ENCODE measurements around the gene PADI3. TPM values are rescaled to one million over a fixed set of nuclear protein-coding genes. Genes with fewer than 3 reads are reported as not detected.

The PADI3 gene
- total and polyA plus RNA-seq, 9 of the 15 experiments (the other 6 are each of a cell fraction or from before 2014, with no cell fraction given): not detected

DNA sequence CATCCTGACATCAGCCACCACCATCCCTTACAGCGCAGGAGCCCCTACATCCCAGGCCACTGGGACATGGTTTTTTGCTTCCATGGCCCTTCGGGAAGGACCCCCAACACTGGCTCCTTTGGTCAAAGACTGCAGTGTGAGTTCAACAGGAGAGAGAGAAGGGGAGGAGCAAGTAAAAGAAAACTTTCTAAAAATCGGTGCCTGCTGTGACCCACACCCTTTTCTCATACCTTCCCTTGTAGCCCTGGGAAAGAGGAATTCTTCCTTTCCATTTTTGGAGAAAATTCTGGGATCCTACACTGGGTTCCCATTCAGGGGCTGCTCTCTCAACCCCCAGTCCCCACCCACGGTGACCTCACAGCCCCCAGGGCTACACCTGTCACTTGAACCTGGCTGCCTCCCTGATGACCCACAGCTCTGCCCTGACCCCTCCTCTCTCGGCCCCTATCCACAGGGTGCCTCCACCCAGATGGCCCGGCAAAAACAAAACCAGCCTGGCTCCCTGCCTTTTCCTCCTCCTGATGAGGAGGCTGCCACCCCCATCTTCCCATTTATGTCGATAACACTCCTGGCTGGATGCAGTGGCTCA lies 66.7 kb downstream of the PADI3 start:
- Histone ChIP-seq H3K9me1 (ENCODE audit: control insufficient read depth, insufficient read depth, low read length) (no peaks in the 10 kb centered on the region), H3K79me2 (ENCODE audit: control insufficient read depth, insufficient read depth, low read length) (no peaks in the 10 kb centered on the region), H4K20me1 (replicated peaks; ENCODE audit: control insufficient read depth, insufficient read depth, low read length) (peaks cover 11% of the 10 kb centered on the region; the same call in 1 of the 2 replicates), H2AFZ (ENCODE audit: low read depth, low read length) (no peak overlapping the region), H3K4me1 (replicated peaks in 1 of 2; ENCODE audit: control insufficient read depth in 2 of 2, insufficient read depth in 2 of 2, low read length in 2 of 2) (no peaks in the 10 kb centered on the region), H3K27ac (ENCODE audit: extremely low read depth, low read depth, low read length) (no peak overlapping the region), H3K4me3 (no peak overlapping the region), H3K9ac (ENCODE audit: insufficient read depth in 1 of 2, low read depth in 2 of 2, low read length in 2 of 2) (no peak overlapping the region), H3K27me3 (ENCODE audit: control insufficient read depth in 2 of 2, insufficient read depth in 2 of 2, low read length in 2 of 2) (peaks cover 27 to 62% of the 10 kb centered on the region in 2 experiments; a peak in 4 of 5 replicates), H3K4me2 (ENCODE audit: insufficient read depth, low read length) (no peak overlapping the region), H3K36me3 (ENCODE audit: control insufficient read depth, insufficient read depth, low read length) (no peaks in the 10 kb centered on the region), H3K9me3 (replicated peaks; ENCODE audit: control insufficient read depth, insufficient read depth, low read depth, low read length) (no peaks in the 10 kb centered on the region)
- intact Hi-C loops (cut with micrococcal nuclease) (no loop called here), in situ Hi-C loops (cut with MboI) (no loop called here)
- DNase-seq (ENCODE audit: extremely low read depth in 1 of 4, low spot score in 3 of 4): no peak
- FAIRE-seq: no peak
- CTCF ChIA-PET (ENCODE audit: low intra/inter-chr PET ratio): no interaction called here
- BruUV-seq (replicated peaks): no TSS peak
- POLR2A ChIA-PET: interaction anchor here (0.7 kb wide), 1 partner anchor 14 kb away, joined by 3 read pairs; no protein-coding TSS in a partner anchor
- WGBS (ENCODE audit: insufficient coverage, low coverage, missing lambda C conversion rate): 0% methylated on average over 7 of the region's 7 CpGs
- ATAC-seq: no peak
- no peak for TF ChIP-seq ZBTB43 (CRISPR knock-in tag; IDR thresholded peaks at IDR 0.05)
- TF ChIP-seq, protein P1, sequence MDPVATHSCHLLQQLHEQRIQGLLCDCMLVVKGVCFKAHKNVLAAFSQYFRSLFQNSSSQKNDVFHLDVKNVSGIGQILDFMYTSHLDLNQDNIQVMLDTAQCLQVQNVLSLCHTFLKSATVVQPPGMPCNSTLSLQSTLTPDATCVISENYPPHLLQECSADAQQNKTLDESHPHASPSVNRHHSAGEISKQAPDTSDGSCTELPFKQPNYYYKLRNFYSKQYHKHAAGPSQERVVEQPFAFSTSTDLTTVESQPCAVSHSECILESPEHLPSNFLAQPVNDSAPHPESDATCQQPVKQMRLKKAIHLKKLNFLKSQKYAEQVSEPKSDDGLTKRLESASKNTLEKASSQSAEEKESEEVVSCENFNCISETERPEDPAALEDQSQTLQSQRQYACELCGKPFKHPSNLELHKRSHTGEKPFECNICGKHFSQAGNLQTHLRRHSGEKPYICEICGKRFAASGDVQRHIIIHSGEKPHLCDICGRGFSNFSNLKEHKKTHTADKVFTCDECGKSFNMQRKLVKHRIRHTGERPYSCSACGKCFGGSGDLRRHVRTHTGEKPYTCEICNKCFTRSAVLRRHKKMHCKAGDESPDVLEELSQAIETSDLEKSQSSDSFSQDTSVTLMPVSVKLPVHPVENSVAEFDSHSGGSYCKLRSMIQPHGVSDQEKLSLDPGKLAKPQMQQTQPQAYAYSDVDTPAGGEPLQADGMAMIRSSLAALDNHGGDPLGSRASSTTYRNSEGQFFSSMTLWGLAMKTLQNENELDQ (CRISPR knock-in tag; IDR thresholded peaks at IDR 0.05; ENCODE audit: borderline replicate concordance): no peak
- no peak for TF ChIP-seq ETV5 (CRISPR knock-in tag; IDR thresholded peaks at IDR 0.05; ENCODE audit: low read depth)
- no peak for TF ChIP-seq ELF2 (CRISPR knock-in tag; IDR thresholded peaks at IDR 0.05)
- TF ChIP-seq, protein P2, sequence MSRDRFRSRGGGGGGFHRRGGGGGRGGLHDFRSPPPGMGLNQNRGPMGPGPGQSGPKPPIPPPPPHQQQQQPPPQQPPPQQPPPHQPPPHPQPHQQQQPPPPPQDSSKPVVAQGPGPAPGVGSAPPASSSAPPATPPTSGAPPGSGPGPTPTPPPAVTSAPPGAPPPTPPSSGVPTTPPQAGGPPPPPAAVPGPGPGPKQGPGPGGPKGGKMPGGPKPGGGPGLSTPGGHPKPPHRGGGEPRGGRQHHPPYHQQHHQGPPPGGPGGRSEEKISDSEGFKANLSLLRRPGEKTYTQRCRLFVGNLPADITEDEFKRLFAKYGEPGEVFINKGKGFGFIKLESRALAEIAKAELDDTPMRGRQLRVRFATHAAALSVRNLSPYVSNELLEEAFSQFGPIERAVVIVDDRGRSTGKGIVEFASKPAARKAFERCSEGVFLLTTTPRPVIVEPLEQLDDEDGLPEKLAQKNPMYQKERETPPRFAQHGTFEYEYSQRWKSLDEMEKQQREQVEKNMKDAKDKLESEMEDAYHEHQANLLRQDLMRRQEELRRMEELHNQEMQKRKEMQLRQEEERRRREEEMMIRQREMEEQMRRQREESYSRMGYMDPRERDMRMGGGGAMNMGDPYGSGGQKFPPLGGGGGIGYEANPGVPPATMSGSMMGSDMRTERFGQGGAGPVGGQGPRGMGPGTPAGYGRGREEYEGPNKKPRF (IDR thresholded peaks at IDR 0.05; ENCODE audit: low read depth, low read length): no peak
- no peak for TF ChIP-seq BHLHE40 (IDR thresholded peaks at IDR 0.05; ENCODE audit: low read length)
- TF ChIP-seq JUNB (CRISPR knock-in tag; conservative IDR thresholded peaks at IDR 0.05): no peak
- TF ChIP-seq SETDB1 (IDR thresholded peaks at IDR 0.05; ENCODE audit: low read length): no peak
- TF ChIP-seq, protein P3, sequence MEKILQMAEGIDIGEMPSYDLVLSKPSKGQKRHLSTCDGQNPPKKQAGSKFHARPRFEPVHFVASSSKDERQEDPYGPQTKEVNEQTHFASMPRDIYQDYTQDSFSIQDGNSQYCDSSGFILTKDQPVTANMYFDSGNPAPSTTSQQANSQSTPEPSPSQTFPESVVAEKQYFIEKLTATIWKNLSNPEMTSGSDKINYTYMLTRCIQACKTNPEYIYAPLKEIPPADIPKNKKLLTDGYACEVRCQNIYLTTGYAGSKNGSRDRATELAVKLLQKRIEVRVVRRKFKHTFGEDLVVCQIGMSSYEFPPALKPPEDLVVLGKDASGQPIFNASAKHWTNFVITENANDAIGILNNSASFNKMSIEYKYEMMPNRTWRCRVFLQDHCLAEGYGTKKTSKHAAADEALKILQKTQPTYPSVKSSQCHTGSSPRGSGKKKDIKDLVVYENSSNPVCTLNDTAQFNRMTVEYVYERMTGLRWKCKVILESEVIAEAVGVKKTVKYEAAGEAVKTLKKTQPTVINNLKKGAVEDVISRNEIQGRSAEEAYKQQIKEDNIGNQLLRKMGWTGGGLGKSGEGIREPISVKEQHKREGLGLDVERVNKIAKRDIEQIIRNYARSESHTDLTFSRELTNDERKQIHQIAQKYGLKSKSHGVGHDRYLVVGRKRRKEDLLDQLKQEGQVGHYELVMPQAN (IDR thresholded peaks at IDR 0.05; ENCODE audit: borderline replicate concordance): no peak
- TF ChIP-seq, protein P4, sequence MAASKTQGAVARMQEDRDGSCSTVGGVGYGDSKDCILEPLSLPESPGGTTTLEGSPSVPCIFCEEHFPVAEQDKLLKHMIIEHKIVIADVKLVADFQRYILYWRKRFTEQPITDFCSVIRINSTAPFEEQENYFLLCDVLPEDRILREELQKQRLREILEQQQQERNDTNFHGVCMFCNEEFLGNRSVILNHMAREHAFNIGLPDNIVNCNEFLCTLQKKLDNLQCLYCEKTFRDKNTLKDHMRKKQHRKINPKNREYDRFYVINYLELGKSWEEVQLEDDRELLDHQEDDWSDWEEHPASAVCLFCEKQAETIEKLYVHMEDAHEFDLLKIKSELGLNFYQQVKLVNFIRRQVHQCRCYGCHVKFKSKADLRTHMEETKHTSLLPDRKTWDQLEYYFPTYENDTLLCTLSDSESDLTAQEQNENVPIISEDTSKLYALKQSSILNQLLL (CRISPR knock-in tag; IDR thresholded peaks at IDR 0.05; ENCODE audit: borderline replicate concordance): no peak
- TF ChIP-seq POLR2A (conservative IDR thresholded peaks at IDR 0.05): no peak
